ENCODE measurements around the gene IL6ST.
"Not testable (repeated sequence)": the region's sequence is repeated elsewhere in the genome, so short reads cannot be mapped to it uniquely, and the experiment has no call there.

- not testable (repeated sequence) for TF ChIP-seq CTCF, POLR2A (IDR thresholded peaks at IDR 0.05)
These were observed 35.3 kb upstream of the IL6ST start for GRCh38 chr5:56029871-56030630.

Measured in breast epithelium (tissue), 3 donors.